ENCODE measurements around the gene HEATR3. TPM values are rescaled to one million over a fixed set of nuclear protein-coding genes. Genes with fewer than 3 reads are reported as not detected.

The HEATR3 gene, protein sequence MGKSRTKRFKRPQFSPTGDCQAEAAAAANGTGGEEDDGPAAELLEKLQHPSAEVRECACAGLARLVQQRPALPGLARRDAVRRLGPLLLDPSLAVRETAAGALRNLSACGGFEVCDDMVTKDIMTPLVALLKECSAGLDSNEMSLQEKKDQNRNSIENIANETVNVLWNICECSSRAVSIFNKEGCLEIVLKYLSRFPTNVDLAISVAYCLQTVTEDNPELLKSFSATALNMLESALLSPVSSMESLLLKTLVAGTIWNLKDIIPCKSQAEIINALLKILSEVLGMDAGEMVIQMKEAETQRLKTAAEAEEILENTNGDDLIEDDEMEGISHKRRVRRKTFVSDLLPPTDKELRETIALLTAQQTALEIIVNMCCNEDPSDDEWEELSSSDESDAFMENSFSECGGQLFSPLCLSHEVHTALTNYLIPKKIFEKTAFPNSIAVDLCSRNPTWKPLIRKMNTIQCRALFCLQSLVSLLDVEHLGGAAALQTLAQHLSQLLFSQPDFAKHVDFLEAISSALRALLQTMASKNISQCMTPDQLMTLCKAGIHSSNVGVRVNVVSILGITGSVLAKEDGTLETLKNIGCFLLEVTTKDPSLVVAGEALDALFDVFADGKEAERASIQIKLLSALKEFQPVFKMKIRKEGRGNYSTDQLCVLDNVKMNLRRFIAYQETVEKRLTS
- 10 to 100 TPM; 16.3 to 17.5 TPM for total RNA-seq

DNA sequence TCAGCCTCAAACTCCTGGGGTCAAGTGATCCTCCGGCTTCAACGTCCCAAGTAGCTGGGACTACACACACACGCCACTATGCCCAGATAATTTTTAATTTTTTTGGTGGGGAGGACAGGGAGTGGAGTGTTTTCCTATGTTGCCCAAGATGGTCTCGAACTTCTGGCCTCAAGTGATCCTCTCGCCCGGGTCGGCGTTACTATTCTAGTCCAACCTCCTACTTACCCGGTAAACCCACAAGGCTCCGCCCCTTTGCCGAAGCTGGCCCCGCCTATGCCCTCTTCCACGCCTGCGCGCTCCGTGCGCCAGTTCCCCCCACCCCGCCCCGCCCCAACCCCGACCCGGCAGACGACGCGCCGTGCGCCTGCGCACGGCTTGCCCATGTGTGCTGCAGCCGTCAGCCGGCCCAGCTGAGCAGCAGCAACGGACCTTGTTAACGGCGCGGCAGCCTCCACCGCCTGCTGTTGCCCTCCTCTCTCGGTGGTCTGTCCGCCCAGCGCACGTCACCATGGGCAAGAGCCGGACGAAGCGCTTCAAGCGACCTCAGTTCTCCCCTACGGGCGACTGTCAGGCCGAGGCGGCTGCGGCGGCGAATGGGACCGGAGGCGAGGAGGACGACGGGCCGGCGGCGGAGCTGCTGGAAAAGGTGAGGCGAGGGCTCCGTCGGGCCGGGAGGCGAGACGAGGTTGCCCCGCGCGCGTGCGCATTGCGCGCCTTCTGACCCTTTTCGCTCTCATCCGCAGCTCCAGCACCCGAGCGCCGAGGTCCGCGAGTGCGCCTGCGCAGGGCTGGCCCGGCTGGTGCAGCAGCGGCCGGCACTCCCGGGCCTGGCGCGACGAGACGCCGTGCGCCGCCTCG, at the start of gene HEATR3:
Gene HEATR3 (plus strand): TSS at position 347 of the 858 bp plus-strand sequence. CDS start 162 bp downstream, at position 509.
- H3K9me3 Mint-ChIP-seq, result no peaks in the 10 kb centered on the region
- intact Hi-C loops (cut with micrococcal nuclease), result loop anchor here (1.0 to 5.0 kb wide), 7 partner anchors 37 to 740 kb away; partner anchors contain the start of genes ADCY7 and BRD7
- CTCF ChIA-PET, result interaction anchor here (0.6 to 5.9 kb wide), 5 partner anchors 41 to 600 kb away, joined by 3 to 52 read pairs (median 18); partner anchors contain the start of gene CNEP1R1
- H3K27ac Mint-ChIP-seq, result peak within 1 kb of the TSS; percentile 81
- peak; percentile 96 for DNase-seq
- no peaks in the 10 kb centered on the region for H3K27me3 Mint-ChIP-seq (ENCODE audit: low read depth)
- peaks cover 11% of the 10 kb centered on the region for H3K36me3 Mint-ChIP-seq (ENCODE audit: low read depth)
- peaks cover 27% of the 10 kb centered on the region for H3K4me1 Mint-ChIP-seq (ENCODE audit: low read depth)
- H3K4me3 Mint-ChIP-seq, result peak within 1 kb of the TSS; percentile 86

DNA sequence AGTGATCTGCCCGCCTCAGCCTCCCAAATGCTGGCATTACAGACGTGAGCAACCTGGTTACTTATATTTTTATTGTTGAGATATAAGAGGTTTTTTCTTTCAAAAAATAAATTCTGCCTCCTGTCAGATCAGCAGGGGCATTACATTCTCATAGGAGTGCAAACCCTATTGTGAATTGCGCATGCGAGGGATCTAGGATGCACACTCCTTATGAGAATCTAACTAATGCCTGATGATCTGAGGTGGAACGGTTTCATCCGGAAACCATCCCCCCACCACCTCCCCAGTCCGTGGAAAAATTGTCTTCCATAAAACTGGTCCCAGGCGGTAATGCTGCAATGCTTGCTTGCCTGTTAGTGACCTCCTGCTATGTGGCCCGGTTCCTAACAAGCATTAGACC, 48.2 kb upstream of the HEATR3 start:
- no peak for DNase-seq
- intact Hi-C loops (cut with micrococcal nuclease), result no loop called here
- Mint-ChIP-seq H3K4me3 (no peak overlapping the region), H3K27me3 (ENCODE audit: low read depth) (no peaks in the 10 kb centered on the region), H3K36me3 (ENCODE audit: low read depth) (no peaks in the 10 kb centered on the region), H3K4me1 (ENCODE audit: low read depth) (no peaks in the 10 kb centered on the region), H3K27ac (no peak overlapping the region), H3K9me3 (no peaks in the 10 kb centered on the region)
- CTCF ChIA-PET, result no interaction called here

DNA sequence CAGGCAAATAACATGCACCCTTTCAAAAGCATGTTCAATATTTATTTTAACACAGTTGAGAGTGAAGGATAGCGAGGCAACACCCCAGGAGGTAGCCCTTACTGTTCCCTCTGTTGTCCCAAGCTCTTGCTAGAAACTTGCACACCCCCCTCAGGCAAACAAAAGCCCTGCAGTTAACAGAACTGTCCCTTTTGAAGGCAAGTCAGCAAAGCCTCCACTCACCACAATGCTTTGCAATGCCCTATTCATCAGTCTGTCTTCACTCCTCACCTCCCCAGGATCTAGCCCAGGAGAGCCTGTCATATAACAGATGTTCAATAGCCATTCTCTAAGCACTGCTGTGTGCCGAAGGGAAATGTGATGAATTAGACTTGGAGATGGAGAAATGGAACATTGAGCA, 44.2 kb upstream of the HEATR3 start:
- Mint-ChIP-seq H3K4me1 (ENCODE audit: low read depth) (peaks cover 15% of the 10 kb centered on the region), H3K27me3 (ENCODE audit: low read depth) (no peaks in the 10 kb centered on the region), H3K9me3 (no peaks in the 10 kb centered on the region), H3K36me3 (ENCODE audit: low read depth) (no peaks in the 10 kb centered on the region), H3K4me3 (no peak overlapping the region), H3K27ac (no peak overlapping the region)
- CTCF ChIA-PET, result interaction anchor here (0.6 to 6.3 kb wide), 2 partner anchors 47 to 190 kb away, joined by 3 to 117 read pairs; no protein-coding TSS in a partner anchor
- intact Hi-C loops (cut with micrococcal nuclease), result loop anchor here (1.0 to 10.0 kb wide), 3 partner anchors 164 to 1407 kb away; partner anchors contain the start of genes N4BP1 and ZNF423
- peak; percentile 25 for DNase-seq

DNA sequence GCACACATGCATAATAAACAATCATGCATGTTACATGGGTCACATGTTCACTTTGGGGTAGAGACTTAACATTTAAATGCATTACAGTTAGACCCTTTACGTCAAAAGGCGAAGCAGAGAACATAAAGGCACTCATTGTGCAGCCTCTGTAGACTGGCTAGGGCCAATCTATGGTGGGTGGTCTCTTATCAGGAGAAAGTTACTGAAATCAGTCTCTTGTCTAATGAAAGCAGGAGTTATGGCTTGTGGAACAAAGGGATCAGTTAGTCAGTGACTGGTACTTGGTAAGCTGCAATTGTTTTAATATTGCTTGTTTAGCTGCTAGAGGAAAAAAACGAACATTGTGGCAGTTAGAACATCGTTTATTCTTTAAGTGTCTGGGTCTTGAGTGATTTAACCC, 42.1 kb upstream of the HEATR3 start:
- CTCF ChIA-PET, result interaction anchor here (0.6 to 6.3 kb wide), 7 partner anchors 37 to 344 kb away, joined by 3 to 117 read pairs (median 8); partner anchors contain the start of gene HEATR3
- peaks cover 2% of the 10 kb centered on the region for H3K36me3 Mint-ChIP-seq (ENCODE audit: low read depth)
- no peak overlapping the region for H3K27ac Mint-ChIP-seq
- no peak overlapping the region for H3K4me3 Mint-ChIP-seq
- intact Hi-C loops (cut with micrococcal nuclease), result loop anchor here (1.0 to 10.0 kb wide), 6 partner anchors 166 to 1409 kb away; partner anchors contain the start of genes BRD7, N4BP1 and ZNF423
- no peaks in the 10 kb centered on the region for H3K9me3 Mint-ChIP-seq
- peaks cover 19% of the 10 kb centered on the region for H3K4me1 Mint-ChIP-seq (ENCODE audit: low read depth)
- DNase-seq, result no peak
- no peaks in the 10 kb centered on the region for H3K27me3 Mint-ChIP-seq (ENCODE audit: low read depth)

DNA sequence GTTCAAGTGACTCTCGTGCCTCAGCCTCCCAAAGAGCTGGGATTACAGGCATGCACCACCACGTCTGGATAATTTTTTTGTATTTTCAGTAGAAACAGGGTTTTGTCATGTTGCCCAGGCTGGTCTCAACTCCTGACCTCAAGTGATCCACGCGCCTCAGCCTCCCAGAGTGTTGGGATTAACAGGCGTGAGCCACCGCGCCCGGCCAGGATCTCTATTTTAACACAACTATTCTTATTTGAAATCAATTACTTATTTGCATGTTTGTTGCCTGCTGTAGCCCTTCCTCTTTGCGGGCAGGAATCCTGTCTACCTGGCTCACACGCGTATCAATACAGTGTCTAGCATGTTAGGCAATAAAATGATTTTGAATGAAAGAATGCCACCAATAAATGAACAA, 41.6 kb upstream of the HEATR3 start:
- DNase-seq, result no peak
- peaks cover 2% of the 10 kb centered on the region for H3K36me3 Mint-ChIP-seq (ENCODE audit: low read depth)
- H3K27ac Mint-ChIP-seq, result no peak overlapping the region
- H3K4me3 Mint-ChIP-seq, result peak overlapping the region; percentile 91
- peaks cover 21% of the 10 kb centered on the region for H3K4me1 Mint-ChIP-seq (ENCODE audit: low read depth)
- no peaks in the 10 kb centered on the region for H3K9me3 Mint-ChIP-seq
- CTCF ChIA-PET, result interaction anchor here (0.6 to 6.3 kb wide), 34 partner anchors 10 to 782 kb away, joined by 3 to 117 read pairs (median 5); partner anchors contain the start of genes BRD7 and HEATR3
- intact Hi-C loops (cut with micrococcal nuclease), result loop anchor here (1.0 to 10.0 kb wide), 6 partner anchors 167 to 1409 kb away; partner anchors contain the start of genes BRD7, N4BP1 and ZNF423
- H3K27me3 Mint-ChIP-seq (ENCODE audit: low read depth), result no peaks in the 10 kb centered on the region

DNA sequence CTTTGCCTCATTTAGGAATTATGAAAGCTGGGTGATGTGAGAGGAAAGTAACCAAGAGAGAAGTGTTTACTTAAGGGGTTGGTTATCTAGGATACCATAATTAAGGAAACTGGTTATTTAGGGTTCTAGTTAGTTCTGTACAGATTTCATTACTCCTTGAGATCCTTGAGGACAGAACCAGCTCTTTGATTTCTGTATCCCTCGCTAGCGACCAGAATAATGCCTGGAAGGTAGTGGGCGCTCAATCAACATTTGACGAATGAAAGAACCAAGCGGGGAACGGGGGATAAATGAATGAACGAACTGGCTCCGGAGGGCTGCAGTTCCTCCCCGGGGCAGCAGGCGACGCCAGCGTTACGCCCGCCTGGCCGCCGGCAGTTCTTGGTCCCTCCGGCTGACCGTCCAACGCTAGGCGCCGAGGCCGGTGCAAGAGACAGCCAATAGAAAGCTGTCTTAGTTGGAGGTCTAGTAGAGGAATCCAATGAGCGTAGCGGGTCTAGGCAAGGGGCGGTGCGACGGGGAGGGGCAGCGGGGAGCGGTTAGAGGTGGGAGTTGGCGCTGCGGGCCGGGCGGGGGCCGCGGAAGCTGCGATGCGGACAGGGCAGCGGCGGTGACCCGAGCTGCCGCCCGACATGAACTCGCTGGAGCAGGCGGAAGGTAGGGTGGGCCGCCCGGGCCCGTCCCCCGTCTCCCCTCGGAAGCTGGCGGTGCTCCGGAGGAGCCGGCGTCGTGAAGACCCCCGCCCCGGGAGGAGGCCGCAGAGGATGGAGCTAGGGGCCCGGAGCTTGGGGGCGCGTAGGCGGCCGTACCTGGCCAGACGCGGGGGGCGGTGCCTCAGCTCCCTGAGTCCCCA, 40.9 kb upstream of the HEATR3 start, which contains the start of gene CNEP1R1:
Gene CNEP1R1 (plus strand): TSS at position 542 of the 853 bp plus-strand sequence. CDS start 91 bp downstream, at position 633.
- intact Hi-C loops (cut with micrococcal nuclease), result loop anchor here (1.0 to 10.0 kb wide), 13 partner anchors 42 to 1410 kb away; partner anchors contain the start of genes BRD7, N4BP1 and ZNF423
- Mint-ChIP-seq H3K27me3 (ENCODE audit: low read depth) (no peaks in the 10 kb centered on the region), H3K9me3 (no peaks in the 10 kb centered on the region), H3K36me3 (ENCODE audit: low read depth) (peaks cover 2% of the 10 kb centered on the region), H3K27ac (peak within 1 kb of the TSS; percentile 82), H3K4me3 (peak within 1 kb of the TSS; percentile 91), H3K4me1 (ENCODE audit: low read depth) (peaks cover 22% of the 10 kb centered on the region)
- CTCF ChIA-PET, result interaction anchor here (0.6 to 6.3 kb wide), 52 partner anchors 9 to 781 kb away, joined by 3 to 117 read pairs (median 4); partner anchors contain the start of genes BRD7 and HEATR3
- peak; percentile 94 for DNase-seq

DNA sequence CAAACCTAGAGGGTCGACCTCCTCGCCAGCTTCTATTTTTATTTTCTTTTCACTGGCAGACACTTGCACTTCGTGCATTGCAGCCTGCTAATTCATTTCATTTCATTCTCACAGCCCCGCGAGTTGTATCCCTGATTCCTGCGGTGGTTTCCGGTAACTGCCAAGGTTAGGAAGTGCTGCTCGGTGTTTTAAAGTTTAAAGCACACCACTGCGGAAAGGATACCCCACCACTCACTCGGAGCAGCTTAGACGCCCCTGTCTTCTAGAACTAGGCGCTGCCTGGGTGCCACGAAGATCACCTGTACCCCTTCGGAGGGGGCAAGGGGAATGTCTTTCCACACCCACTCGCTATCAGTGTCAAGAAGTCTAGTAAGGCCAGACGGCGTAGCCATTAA, 40.2 kb upstream of the HEATR3 start:
- Mint-ChIP-seq H3K4me3 (peak overlapping the region; percentile 91), H3K27ac (peak overlapping the region; percentile 69), H3K27me3 (ENCODE audit: low read depth) (no peaks in the 10 kb centered on the region), H3K36me3 (ENCODE audit: low read depth) (peaks cover 2% of the 10 kb centered on the region), H3K4me1 (ENCODE audit: low read depth) (peaks cover 22% of the 10 kb centered on the region), H3K9me3 (no peaks in the 10 kb centered on the region)
- CTCF ChIA-PET, result interaction anchor here (0.5 to 6.3 kb wide), 48 partner anchors 9 to 781 kb away, joined by 3 to 117 read pairs (median 4); partner anchors contain the start of genes BRD7 and HEATR3
- peak; percentile 57 for DNase-seq
- intact Hi-C loops (cut with micrococcal nuclease), result loop anchor here (1.0 to 10.0 kb wide), 11 partner anchors 42 to 1411 kb away; partner anchors contain the start of genes BRD7 and N4BP1

DNA sequence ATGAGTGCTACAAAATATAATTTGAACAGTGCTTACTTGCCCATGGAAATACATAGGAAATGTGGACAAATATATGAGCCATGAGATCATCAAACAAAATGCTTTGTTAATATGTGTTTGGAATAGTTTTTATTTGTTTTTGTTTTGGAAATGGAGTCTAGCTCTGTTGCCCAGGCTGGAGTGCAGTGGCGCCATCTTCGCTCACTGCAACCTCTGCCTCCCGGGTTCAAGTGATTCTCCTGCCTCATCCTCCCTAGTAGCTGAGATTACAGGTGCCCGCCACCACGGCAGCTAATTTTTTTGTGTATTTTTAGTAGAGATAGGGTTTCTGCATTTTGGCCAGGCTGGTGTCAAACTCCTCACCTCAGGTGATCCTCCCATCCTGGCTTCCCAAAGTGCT, 37.9 kb upstream of the HEATR3 start:
- intact Hi-C loops (cut with micrococcal nuclease), result loop anchor here (5.0 to 10.0 kb wide), 2 partner anchors 249 to 1413 kb away; partner anchors contain the start of gene N4BP1
- Mint-ChIP-seq H3K27ac (no peak overlapping the region), H3K4me3 (no peak overlapping the region), H3K9me3 (no peaks in the 10 kb centered on the region), H3K27me3 (ENCODE audit: low read depth) (no peaks in the 10 kb centered on the region), H3K4me1 (ENCODE audit: low read depth) (peaks cover 22% of the 10 kb centered on the region), H3K36me3 (ENCODE audit: low read depth) (peaks cover 4% of the 10 kb centered on the region)
- CTCF ChIA-PET, result interaction anchor here (1.2 to 6.3 kb wide), 2 partner anchors 128 to 184 kb away, joined by 3 to 117 read pairs; no protein-coding TSS in a partner anchor
- no peak for DNase-seq

DNA sequence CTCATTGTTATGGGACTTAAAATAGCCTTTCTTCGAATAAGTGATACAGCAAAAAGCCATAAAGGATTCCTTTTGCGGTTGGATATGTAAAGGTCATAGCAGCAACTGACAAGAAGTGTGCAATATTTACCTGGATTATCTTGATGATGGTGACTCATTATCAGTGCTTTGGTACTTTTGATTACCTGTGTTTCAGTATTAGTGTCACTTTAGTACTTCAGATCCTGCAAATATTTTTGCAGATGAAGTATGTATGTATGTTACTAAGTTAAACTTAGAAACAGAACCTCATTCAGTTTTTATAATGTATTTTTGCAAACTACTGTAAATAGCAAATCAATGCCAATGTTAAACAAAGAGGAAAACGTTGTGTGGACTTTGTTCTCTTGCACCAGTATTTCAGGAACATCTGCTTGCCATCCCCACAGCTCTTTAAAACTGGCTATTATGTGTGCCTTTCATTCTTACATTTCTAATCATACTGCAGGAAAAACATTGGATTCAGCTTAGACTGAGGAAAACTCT, 30.2 kb upstream of the HEATR3 start:
- peaks cover 14% of the 10 kb centered on the region for H3K4me1 Mint-ChIP-seq (ENCODE audit: low read depth)
- H3K36me3 Mint-ChIP-seq (ENCODE audit: low read depth), result peaks cover 15% of the 10 kb centered on the region
- intact Hi-C loops (cut with micrococcal nuclease), result no loop called here
- DNase-seq, result no peak
- CTCF ChIA-PET, result interaction anchor here (1.2 to 2.2 kb wide), 2 partner anchors 11 to 175 kb away, joined by 7 to 9 read pairs; partner anchors contain the start of gene CNEP1R1
- H3K27me3 Mint-ChIP-seq (ENCODE audit: low read depth), result no peaks in the 10 kb centered on the region
- H3K27ac Mint-ChIP-seq, result no peak overlapping the region
- H3K4me3 Mint-ChIP-seq, result no peak overlapping the region
- no peaks in the 10 kb centered on the region for H3K9me3 Mint-ChIP-seq

DNA sequence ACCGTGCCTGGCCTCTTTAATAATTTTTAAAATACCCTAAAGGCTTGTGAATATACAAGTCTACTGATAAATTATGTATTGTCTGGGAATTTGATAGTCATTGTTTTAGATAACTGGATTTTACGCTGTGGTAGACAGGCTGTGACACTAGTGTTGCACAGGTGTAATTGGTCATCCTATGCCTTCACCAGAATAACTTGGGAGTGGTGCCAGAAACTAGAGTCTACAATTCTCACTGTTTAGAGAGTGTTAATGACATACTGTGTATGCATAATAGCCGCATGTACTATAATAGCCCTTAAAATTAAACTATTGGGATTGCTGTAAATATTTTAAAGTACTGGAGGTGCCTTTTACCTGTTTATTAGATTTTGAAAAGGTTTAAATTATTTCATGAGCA, 29.3 kb upstream of the HEATR3 start:
- no peaks in the 10 kb centered on the region for H3K27me3 Mint-ChIP-seq (ENCODE audit: low read depth)
- H3K27ac Mint-ChIP-seq, result no peak overlapping the region
- no peak overlapping the region for H3K4me3 Mint-ChIP-seq
- peaks cover 14% of the 10 kb centered on the region for H3K4me1 Mint-ChIP-seq (ENCODE audit: low read depth)
- H3K36me3 Mint-ChIP-seq (ENCODE audit: low read depth), result peaks cover 15% of the 10 kb centered on the region
- H3K9me3 Mint-ChIP-seq, result no peaks in the 10 kb centered on the region
- intact Hi-C loops (cut with micrococcal nuclease), result no loop called here
- no peak for DNase-seq
- CTCF ChIA-PET, result interaction anchor here (2.2 kb wide), 1 partner anchor 11 kb away, joined by 9 read pairs; the partner anchor contains the start of gene CNEP1R1

All from activated naive CD4-positive, alpha-beta T cell treated with anti-CD3 and anti-CD28 coated beads for 36 hours (primary cell).